ENCODE results near the gene RNF114. TPM values are rescaled to one million over a fixed set of nuclear protein-coding genes. Genes with fewer than 3 reads are reported as not detected.
"Not testable (repeated sequence)": the region's sequence is repeated elsewhere in the genome, so short reads cannot be mapped to it uniquely, and the experiment has no call there.

RNF114 gene
- total RNA-seq, 6 experiments from 2014 or later = 38.6 to 113 (median 44.9) TPM

DNA sequence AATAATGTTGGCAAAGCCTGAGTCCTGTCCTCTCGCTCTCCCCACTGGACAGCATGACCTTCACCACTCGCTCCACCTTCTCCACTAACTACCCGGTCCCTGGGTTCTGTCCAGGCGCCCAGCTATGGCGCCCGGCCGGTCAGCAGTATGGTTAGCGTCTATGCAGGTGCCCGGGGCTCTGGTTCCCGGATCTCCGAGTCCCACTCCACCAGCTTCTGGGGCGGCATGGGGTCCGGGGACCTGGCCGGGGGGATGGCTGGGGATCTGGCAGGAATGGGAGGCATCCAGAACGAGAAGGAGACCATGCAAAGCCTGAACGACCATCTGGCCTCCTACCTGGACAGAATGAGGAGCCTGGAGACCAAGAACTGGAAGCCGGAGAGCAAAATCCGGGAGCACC, 20.5 kb downstream of the RNF114 start:
- H3K27ac ChIP-seq = no peak overlapping the region
- ATAC-seq (no peak), DNase-seq (no peak)
- WGBS (ENCODE audit: insufficient coverage, low coverage, low lambda C conversion rate, missing lambda C conversion rate) = 100% methylated on average over 2 of the region's 18 CpGs
- H3K9me3 ChIP-seq = no peaks in the 10 kb centered on the region
- no peak for TF ChIP-seq POLR2A (IDR thresholded peaks at IDR 0.05)
- TF ChIP-seq, protein P1, sequence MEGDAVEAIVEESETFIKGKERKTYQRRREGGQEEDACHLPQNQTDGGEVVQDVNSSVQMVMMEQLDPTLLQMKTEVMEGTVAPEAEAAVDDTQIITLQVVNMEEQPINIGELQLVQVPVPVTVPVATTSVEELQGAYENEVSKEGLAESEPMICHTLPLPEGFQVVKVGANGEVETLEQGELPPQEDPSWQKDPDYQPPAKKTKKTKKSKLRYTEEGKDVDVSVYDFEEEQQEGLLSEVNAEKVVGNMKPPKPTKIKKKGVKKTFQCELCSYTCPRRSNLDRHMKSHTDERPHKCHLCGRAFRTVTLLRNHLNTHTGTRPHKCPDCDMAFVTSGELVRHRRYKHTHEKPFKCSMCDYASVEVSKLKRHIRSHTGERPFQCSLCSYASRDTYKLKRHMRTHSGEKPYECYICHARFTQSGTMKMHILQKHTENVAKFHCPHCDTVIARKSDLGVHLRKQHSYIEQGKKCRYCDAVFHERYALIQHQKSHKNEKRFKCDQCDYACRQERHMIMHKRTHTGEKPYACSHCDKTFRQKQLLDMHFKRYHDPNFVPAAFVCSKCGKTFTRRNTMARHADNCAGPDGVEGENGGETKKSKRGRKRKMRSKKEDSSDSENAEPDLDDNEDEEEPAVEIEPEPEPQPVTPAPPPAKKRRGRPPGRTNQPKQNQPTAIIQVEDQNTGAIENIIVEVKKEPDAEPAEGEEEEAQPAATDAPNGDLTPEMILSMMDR (IDR thresholded peaks at IDR 0.05) = no peak
- no peaks in the 10 kb centered on the region for H3K27me3 ChIP-seq
- no peak overlapping the region for H3K4me3 ChIP-seq
- H3K36me3 ChIP-seq = peaks cover 8 to 47% (median 15%) of the 10 kb centered on the region in 4 donors
- intact Hi-C loops (cut with DNase I) = no loop called here
- no peaks in the 10 kb centered on the region for H3K4me1 ChIP-seq

DNA sequence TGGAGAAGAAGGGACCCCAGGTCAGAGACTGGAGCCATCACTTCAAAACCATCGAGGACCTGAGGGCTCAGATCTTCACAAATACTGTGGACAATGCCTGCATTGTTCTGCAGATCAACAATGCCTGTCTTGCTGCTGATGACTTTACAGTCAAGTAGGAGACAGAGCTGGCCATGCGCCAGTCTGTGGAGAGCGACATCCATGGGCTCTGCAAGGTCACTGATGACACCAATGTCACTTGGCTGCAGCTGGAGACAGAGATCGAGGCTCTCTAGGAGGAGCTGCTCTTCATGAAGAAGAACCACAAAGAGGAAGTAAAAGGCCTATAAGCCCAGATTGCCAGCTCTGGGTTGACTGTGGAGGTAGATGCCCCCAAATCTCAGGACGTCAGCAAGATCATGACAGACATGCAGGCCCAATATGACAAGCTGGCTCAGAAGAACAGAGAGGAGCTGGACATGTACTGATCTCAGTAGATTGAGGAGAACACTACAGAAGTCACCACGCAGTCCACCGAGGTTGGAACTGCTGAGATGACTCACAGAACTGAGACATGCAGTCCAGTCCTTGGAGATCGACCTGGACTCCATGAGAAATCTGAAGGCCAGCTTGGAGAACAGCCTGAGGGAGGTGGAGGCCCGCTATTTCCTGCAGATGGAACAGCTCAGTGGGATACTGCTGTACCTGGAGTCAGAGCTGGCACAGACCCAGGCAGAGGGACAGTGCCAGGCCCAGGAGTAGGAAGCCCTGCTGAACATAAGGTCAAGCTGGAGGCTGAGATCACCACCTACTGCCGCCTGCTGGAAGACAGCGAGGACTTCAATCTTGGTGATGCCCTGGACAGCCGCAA, 21.1 kb downstream of the RNF114 start:
- ATAC-seq (peak in 2 of 4 donors; percentile 24 to 26), DNase-seq (peak; percentile 69 to 80 (median 80))
- intact Hi-C loops (cut with DNase I); H3K27me3 ChIP-seq; H3K9me3 ChIP-seq; H3K4me1 ChIP-seq; H3K4me3 ChIP-seq; H3K27ac ChIP-seq: not testable (repeated sequence)
- WGBS (ENCODE audit: insufficient coverage, low coverage, low lambda C conversion rate, missing lambda C conversion rate) = 70% methylated on average over 8 of the region's 12 CpGs
- H3K36me3 ChIP-seq = peaks cover 3 to 41% (median 9%) of the 10 kb centered on the region in 4 donors
- TF ChIP-seq, protein P1 (IDR thresholded peaks at IDR 0.05) = peak in 2 of 4 donors; percentile 26 to 44

DNA sequence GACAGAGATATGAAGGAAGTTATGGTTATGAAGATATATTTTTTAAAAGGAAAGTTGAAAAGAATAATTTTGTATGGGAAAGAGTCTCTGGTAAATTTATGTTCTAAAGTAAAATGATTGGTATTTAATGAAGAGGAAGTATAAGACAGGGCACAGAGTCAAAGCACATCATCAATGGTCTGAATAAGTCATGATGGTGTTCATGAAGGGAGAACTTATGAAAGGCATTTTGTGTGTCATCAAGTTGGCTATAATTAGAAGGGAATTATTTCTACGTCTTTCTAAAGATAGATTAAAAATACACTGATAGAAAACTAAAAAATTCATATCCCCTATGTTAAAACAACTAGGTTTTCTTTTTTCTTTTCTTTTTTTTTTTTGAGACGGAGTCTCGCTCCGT, 25.2 kb downstream of the RNF114 start:
- TF ChIP-seq, protein P1 (IDR thresholded peaks at IDR 0.05) = no peak
- no peak for TF ChIP-seq POLR2A (IDR thresholded peaks at IDR 0.05)
- H3K36me3 ChIP-seq = peaks cover 0 to 9% (median 0%) of the 10 kb centered on the region in 4 donors
- H3K4me1 ChIP-seq = no peaks in the 10 kb centered on the region
- no peaks in the 10 kb centered on the region for H3K9me3 ChIP-seq
- ATAC-seq (no peak), DNase-seq (no peak)
- intact Hi-C loops (cut with DNase I) = no loop called here
- H3K27me3 ChIP-seq = no peaks in the 10 kb centered on the region
- no peak overlapping the region for H3K4me3 ChIP-seq
- no peak overlapping the region for H3K27ac ChIP-seq
- 70% methylated on average over 1 of the region's 4 CpGs for WGBS (ENCODE audit: insufficient coverage, low coverage, low lambda C conversion rate, missing lambda C conversion rate)

DNA sequence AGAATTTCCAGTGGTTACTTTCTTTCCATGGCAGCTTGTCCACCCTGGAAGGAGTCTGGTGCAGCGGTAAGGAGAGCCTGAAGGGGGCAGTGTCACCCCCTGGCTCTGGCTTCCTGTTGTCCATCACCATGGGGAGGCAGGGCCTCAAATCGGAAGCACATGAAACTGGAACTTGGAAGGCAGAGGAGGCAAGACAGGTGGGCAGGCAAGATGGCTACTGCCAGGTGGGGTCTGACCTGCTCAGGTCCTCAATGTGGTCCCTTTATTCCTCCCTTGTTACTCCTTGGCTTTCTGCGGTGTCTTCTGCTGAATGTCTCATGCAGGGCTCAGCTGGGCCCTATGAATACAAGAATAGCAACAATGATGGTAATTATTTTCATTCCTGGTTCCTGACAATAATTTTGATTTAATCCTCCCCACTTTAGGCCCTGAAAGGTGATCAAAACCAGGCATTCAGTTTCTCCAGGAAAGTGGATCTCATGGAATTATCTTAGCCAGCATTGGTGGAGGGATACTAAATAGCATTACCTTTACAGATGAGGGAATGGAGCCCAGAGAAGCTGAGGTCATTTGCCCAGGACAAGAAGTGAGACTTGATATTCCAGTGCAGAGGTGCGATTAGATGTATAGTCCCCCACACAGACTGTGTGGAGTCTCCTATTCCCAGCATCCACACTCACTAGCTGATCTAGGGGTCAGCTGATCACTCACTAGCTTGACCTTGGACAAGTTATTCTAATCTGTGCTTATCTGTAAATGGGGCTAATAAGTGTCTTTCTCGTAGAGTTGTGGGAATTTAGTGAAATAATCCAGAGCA, 29.0 kb downstream of the RNF114 start:
- ATAC-seq (peak; percentile 54 to 70 (median 64)), DNase-seq (no peak)
- no peak overlapping the region for H3K27ac ChIP-seq
- intact Hi-C loops (cut with DNase I) = no loop called here
- H3K27me3 ChIP-seq = no peaks in the 10 kb centered on the region
- H3K4me1 ChIP-seq = no peaks in the 10 kb centered on the region
- no peaks in the 10 kb centered on the region for H3K9me3 ChIP-seq
- TF ChIP-seq POLR2A (IDR thresholded peaks at IDR 0.05) = no peak
- TF ChIP-seq, protein P1 (IDR thresholded peaks at IDR 0.05) = peak; percentile 14 to 53 (median 45)
- WGBS (ENCODE audit: insufficient coverage, low coverage, low lambda C conversion rate, missing lambda C conversion rate) = 72% methylated on average over 4 of the region's 5 CpGs
- no peaks in the 10 kb centered on the region for H3K36me3 ChIP-seq
- no peak overlapping the region for H3K4me3 ChIP-seq
